ENCODE measurements around the gene FBXW7. TPM values are rescaled to one million over a fixed set of nuclear protein-coding genes. Genes with fewer than 3 reads are reported as not detected.

FBXW7 gene
- total and polyA plus RNA-seq, 2 of the 8 experiments (the other 6 are each of a cell fraction or from before 2014, with no cell fraction given), result 6.0 to 26.7 TPM

DNA sequence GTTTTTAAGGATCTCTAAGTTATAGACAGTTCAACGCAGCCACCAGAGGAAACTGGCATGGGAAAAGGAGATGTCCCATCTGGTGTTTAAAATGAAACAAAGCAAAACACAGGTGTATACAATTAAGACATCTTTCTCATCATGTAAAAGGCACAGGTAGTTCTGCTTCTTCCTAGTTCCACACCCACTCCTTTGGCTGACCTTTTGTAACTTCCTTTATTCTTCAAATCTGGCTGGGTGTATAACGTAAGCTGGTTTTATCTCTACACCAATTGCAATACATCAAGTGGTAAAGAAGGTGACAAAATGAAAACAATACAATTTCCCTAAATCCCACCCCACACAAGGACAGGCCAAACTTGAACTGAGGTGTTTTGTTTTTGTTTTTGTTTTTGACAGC lies 27.3 kb upstream of the FBXW7 start (continued):
- TF ChIP-seq, protein P1, sequence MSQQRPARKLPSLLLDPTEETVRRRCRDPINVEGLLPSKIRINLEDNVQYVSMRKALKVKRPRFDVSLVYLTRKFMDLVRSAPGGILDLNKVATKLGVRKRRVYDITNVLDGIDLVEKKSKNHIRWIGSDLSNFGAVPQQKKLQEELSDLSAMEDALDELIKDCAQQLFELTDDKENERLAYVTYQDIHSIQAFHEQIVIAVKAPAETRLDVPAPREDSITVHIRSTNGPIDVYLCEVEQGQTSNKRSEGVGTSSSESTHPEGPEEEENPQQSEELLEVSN (IDR thresholded peaks at IDR 0.05), result no peak
- no peak for TF ChIP-seq SP4 (IDR thresholded peaks at IDR 0.05; ENCODE audit: low read length)
- TF ChIP-seq RAD21 (IDR thresholded peaks at IDR 0.05 in 1 of 2, conservative IDR thresholded peaks at IDR 0.05 in 1 of 2; ENCODE audit: low read depth in 2 of 2, low read length in 2 of 2), result no peak
- TF ChIP-seq SP1 (IDR thresholded peaks at IDR 0.05; ENCODE audit: low read depth, low read length), result no peak
- no peak for TF ChIP-seq KDM4A (IDR thresholded peaks at IDR 0.05; ENCODE audit: low read depth, low read length, severe bottlenecking)
